ENCODE data around the gene MICOS13.

- TF ChIP-seq POLR2A (IDR thresholded peaks at IDR 0.05) (no peak), CTCF (IDR thresholded peaks at IDR 0.05) (peak in 3 of 5 experiments; percentile 10 to 34 (median 16)), EP300 (IDR thresholded peaks at IDR 0.05; ENCODE audit: low read depth) (no peak)
Observed at GRCh38 chr19:5680084-5680436, 256 bp downstream of the MICOS13 start.
